ENCODE data around the gene RADIL. TPM values are rescaled to one million over a fixed set of nuclear protein-coding genes. Genes with fewer than 3 reads are reported as not detected.
"Not testable (repeated sequence)": the region's sequence is repeated elsewhere in the genome, so short reads cannot be mapped to it uniquely, and the experiment has no call there.

Gene RADIL
- total RNA-seq, 4 donors from 2014 or later = 1.0 to 10.1 (median 6.6) TPM

- peak; percentile 82 to 94 (median 90) for TF ChIP-seq CTCF (IDR thresholded peaks at IDR 0.05)
- no peak for TF ChIP-seq POLR2A (IDR thresholded peaks at IDR 0.05)
- H3K4me3 ChIP-seq = no peak overlapping the region
These were observed 85.4 kb downstream of the RADIL start for GRCh38 chr7:4797858-4798705.

GRCh38 chr7:4796453-4796852, 87.1 kb downstream of the RADIL start:
- Histone ChIP-seq H3K4me1 (no peaks in the 10 kb centered on the region), H3K9me3 (no peaks in the 10 kb centered on the region), H3K4me3 (no peak overlapping the region), H3K36me3 (no peaks in the 10 kb centered on the region), H3K27me3 (no peaks in the 10 kb centered on the region), H3K27ac (no peak overlapping the region)
- TF ChIP-seq POLR2A (IDR thresholded peaks at IDR 0.05) = no peak
- no peak for TF ChIP-seq CTCF (IDR thresholded peaks at IDR 0.05)
- no peak for DNase-seq
- intact Hi-C loops (cut with DNase I; ENCODE audit: low total_unique reads) = loop anchor here (10.0 kb wide), 1 partner anchor 88 kb away; the partner anchor contains the start of gene RADIL

More at GRCh38 chr7:4797858-4798705, 85.4 kb downstream of the RADIL start:
- H3K4me1 ChIP-seq = no peaks in the 10 kb centered on the region
- intact Hi-C loops (cut with DNase I; ENCODE audit: low total_unique reads) = loop anchor here (10.0 kb wide), 1 partner anchor 87 kb away; the partner anchor contains the start of gene RADIL
- H3K27me3 ChIP-seq = no peaks in the 10 kb centered on the region
- no peaks in the 10 kb centered on the region for H3K36me3 ChIP-seq
- H3K9me3 ChIP-seq = no peaks in the 10 kb centered on the region
- no peak overlapping the region for H3K27ac ChIP-seq
- peak in 1 of 2 donors; percentile 63 for DNase-seq

- intact Hi-C loops (cut with DNase I; ENCODE audit: low total_unique reads) = loop anchor here (10.0 kb wide), 1 partner anchor 90 kb away; the partner anchor contains the start of gene RADIL
- Histone ChIP-seq H3K4me1 (no peaks in the 10 kb centered on the region), H3K27me3 (no peaks in the 10 kb centered on the region), H3K36me3 (no peaks in the 10 kb centered on the region), H3K27ac (no peak overlapping the region), H3K9me3 (no peaks in the 10 kb centered on the region), H3K4me3 (no peak overlapping the region)
- no peak for DNase-seq
- TF ChIP-seq POLR2A (IDR thresholded peaks at IDR 0.05) = no peak
- TF ChIP-seq CTCF (IDR thresholded peaks at IDR 0.05) = no peak
These were observed 88.7 kb downstream of the RADIL start for GRCh38 chr7:4794591-4795350.

- intact Hi-C loops (cut with DNase I; ENCODE audit: low total_unique reads) = loop anchor here (10.0 kb wide), 1 partner anchor 91 kb away; the partner anchor contains the start of gene RADIL
These were observed 89.3 kb downstream of the RADIL start for GRCh38 chr7:4794171-4794570.

GRCh38 chr7:4793385-4793993, 90.0 kb downstream of the RADIL start:
- not testable (repeated sequence) for H3K9me3 ChIP-seq, H3K4me1 ChIP-seq, H3K27me3 ChIP-seq, H3K36me3 ChIP-seq, DNase-seq, H3K27ac ChIP-seq, H3K4me3 ChIP-seq
- intact Hi-C loops (cut with DNase I; ENCODE audit: low total_unique reads) = loop anchor here (10.0 kb wide), 1 partner anchor 91 kb away; the partner anchor contains the start of gene RADIL

More at GRCh38 chr7:4794171-4794570, 89.3 kb downstream of the RADIL start:
- H3K27ac ChIP-seq, H3K27me3 ChIP-seq, H3K36me3 ChIP-seq, H3K9me3 ChIP-seq, DNase-seq, H3K4me3 ChIP-seq, H3K4me1 ChIP-seq: not testable (repeated sequence)

Measured in uterus (tissue), 4 donors.